SK-N-SH treated with all-trans-retinoic acid at 6 μM for 48 hours (cell line): ENCODE results near the gene DLG2.

Experiments used
- ZFP30 ChIP-seq: fragments of 450-650 bp; formaldehyde crosslinking; IDR thresholded peaks from 2 replicates; pipeline ENCODE4 v1.5.0; 2022; ENCODE audit warnings: mild to moderate bottlenecking, moderate library complexity
- TF ChIP-seq, protein P1 (sequence below): fragments of 250-450 bp; sonication (Bioruptor Pico); IDR thresholded peaks from 2 replicates; pipeline ENCODE4 v1.8.0; 2020; ENCODE audit warnings: mild to moderate bottlenecking, moderate library complexity, borderline replicate concordance

DNA sequence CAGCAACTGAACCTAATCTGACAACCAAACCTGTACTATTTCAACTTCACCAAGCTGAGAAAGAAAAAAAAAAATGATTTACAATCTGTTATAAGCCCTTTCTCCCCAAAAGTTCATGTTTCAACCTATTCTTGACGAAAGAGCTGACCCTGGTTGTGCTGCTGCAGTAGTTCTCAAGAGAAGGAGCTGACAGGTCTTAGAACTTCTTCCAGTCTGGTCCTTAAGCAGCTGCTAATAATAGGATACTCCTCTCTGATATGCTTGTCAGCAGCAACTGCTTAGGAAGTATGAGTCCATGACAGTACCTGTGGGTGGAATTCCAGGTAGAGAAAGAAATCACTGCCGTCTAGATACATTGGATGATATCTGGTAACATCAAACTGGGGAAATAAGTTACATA lies 1605.9 kb downstream of the DLG2 start:
- TF ChIP-seq, protein P1, sequence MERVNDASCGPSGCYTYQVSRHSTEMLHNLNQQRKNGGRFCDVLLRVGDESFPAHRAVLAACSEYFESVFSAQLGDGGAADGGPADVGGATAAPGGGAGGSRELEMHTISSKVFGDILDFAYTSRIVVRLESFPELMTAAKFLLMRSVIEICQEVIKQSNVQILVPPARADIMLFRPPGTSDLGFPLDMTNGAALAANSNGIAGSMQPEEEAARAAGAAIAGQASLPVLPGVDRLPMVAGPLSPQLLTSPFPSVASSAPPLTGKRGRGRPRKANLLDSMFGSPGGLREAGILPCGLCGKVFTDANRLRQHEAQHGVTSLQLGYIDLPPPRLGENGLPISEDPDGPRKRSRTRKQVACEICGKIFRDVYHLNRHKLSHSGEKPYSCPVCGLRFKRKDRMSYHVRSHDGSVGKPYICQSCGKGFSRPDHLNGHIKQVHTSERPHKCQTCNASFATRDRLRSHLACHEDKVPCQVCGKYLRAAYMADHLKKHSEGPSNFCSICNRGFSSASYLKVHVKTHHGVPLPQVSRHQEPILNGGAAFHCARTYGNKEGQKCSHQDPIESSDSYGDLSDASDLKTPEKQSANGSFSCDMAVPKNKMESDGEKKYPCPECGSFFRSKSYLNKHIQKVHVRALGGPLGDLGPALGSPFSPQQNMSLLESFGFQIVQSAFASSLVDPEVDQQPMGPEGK: no peak
- no peak for TF ChIP-seq ZFP30
